NT2/D1 (cell line): ENCODE measurements around the gene TXNDC12.

Experiments
- SUZ12 ChIP-seq: IDR thresholded peaks from 2 replicates; pipeline ENCODE4 v1.6.1; 2011; ENCODE audit not compliant: insufficient read length, insufficient read depth; ENCODE audit errors: extremely low read depth
- YY1 ChIP-seq: IDR thresholded peaks from 2 replicates; pipeline ENCODE4 v1.6.1; 2011; ENCODE audit not compliant: insufficient read length, insufficient read depth
- ZNF274 ChIP-seq: IDR thresholded peaks from 2 replicates; pipeline ENCODE4 v1.6.1; 2011; ENCODE audit warnings: mild to moderate bottlenecking, low read depth, low read length

- TF ChIP-seq YY1 (no peak), ZNF274 (no peak), SUZ12 (no peak)
These were observed 26.7 kb downstream of the TXNDC12 start for GRCh38 chr1:52028328-52028727.
